HepG2 (cell line): ENCODE measurements around the gene ITPR1. TPM values are rescaled to one million over a fixed set of nuclear protein-coding genes. Genes with fewer than 3 reads are reported as not detected.
A peak's percentile ranks its signal among the peaks of the same experiment; 100 is the strongest.

Experiments
- AKNA ChIP-seq: sonication (generic); formaldehyde crosslinking; IDR thresholded peaks from 2 replicates; pipeline ENCODE4 v1.4.0; 2020; ENCODE audit warnings: missing genetic modification reagents, borderline replicate concordance
- HNF1B ChIP-seq: sonication (generic); formaldehyde crosslinking; IDR thresholded peaks from 2 replicates; pipeline ENCODE4 v1.5.1; 2020; ENCODE audit warnings: mild to moderate bottlenecking, moderate library complexity, missing genetic modification reagents
- JARID2 ChIP-seq: sonication (generic); formaldehyde crosslinking; IDR thresholded peaks from 2 replicates; pipeline ENCODE4 v1.8.1; 2023; ENCODE audit warnings: missing genetic modification reagents, inconsistent platforms; ENCODE audit not compliant: insufficient replicate concordance
- JDP2 ChIP-seq: sonication (generic); formaldehyde crosslinking; IDR thresholded peaks from 2 replicates; pipeline ENCODE4 v1.8.1; 2022; ENCODE audit warnings: missing genetic modification reagents, borderline replicate concordance
- MIXL1 ChIP-seq: IDR thresholded peaks from 2 replicates; pipeline ENCODE4 v1.6.1; 2016
- NKX3-1 ChIP-seq: sonication (generic); formaldehyde crosslinking; IDR thresholded peaks from 2 replicates; pipeline ENCODE4 v1.5.0; 2020; ENCODE audit warnings: missing genetic modification reagents
- ZBTB4 ChIP-seq: sonication (generic); formaldehyde crosslinking; IDR thresholded peaks from 2 replicates; pipeline ENCODE4 v1.4.0; 2020; ENCODE audit warnings: missing genetic modification reagents, mild to moderate bottlenecking, borderline replicate concordance
- ZBTB44 ChIP-seq: sonication (generic); formaldehyde crosslinking; IDR thresholded peaks from 2 replicates; pipeline ENCODE4 v1.4.0; 2020; ENCODE audit warnings: missing genetic modification reagents
- ZFP41 ChIP-seq: sonication (generic); formaldehyde crosslinking; IDR thresholded peaks from 2 replicates; pipeline ENCODE4 v1.4.0; 2020; ENCODE audit warnings: mild to moderate bottlenecking, missing genetic modification reagents, borderline replicate concordance
- ZNF292 ChIP-seq: sonication (generic); formaldehyde crosslinking; IDR thresholded peaks from 2 replicates; pipeline ENCODE4 v1.8.1; 2022; ENCODE audit warnings: mild to moderate bottlenecking, low read depth, missing genetic modification reagents, borderline replicate concordance
- ZNF503 ChIP-seq: sonication (generic); formaldehyde crosslinking; IDR thresholded peaks from 2 replicates; pipeline ENCODE4 v1.4.0; 2020; ENCODE audit warnings: missing genetic modification reagents
- ZNF720 ChIP-seq: sonication (generic); formaldehyde crosslinking; IDR thresholded peaks from 2 replicates; pipeline ENCODE4 v1.4.0; 2020; ENCODE audit warnings: missing genetic modification reagents
- ZNF761 ChIP-seq: sonication (generic); formaldehyde crosslinking; conservative IDR thresholded peaks from 2 replicates; pipeline ENCODE4 v1.4.0; 2020; ENCODE audit warnings: mild to moderate bottlenecking, missing genetic modification reagents
- polyA plus RNA-seq, 8 experiments: library from polyadenylated mRNA; depleted of rRNA in 3 of 8; stranded (reverse) in 7 of 8; unstranded in 1 of 8; fragments of >200 nt; fragmentation: Illumina TruSeq in 4 of 8; extraction: Trizol in 4 of 8; gene quantifications; 2 replicates each; pipeline versions ENCODE4 v1.2.1 to v1.2.3, GENCODE V29; 2011 to 2016; ENCODE audit warnings: low read depth in 4 of 8, missing spikeins in 1 of 8, mixed read lengths in 1 of 8; ENCODE audit not compliant: insufficient read depth in 1 of 8
- total RNA-seq, 5 experiments: library from RNA; depleted of rRNA; stranded (reverse); fragments of >200 nt; fragmentation: Illumina TruSeq; extraction: Trizol; gene quantifications; 2 replicates each; pipeline ENCODE4 v1.2.3, GENCODE V29; 2016; ENCODE audit warnings: low read depth in 1 of 5

ITPR1 gene
- total and polyA plus RNA-seq, 2 of the 13 experiments (the other 11 are each of a cell fraction or from before 2014, with no cell fraction given), result 10.0 to 11.4 TPM

GRCh38 chr3:4752201-4753072, 259.3 kb downstream of the ITPR1 start (continued):
- TF ChIP-seq ZNF503 (no peak), JDP2 (no peak), ZNF720 (CRISPR knock-in tag) (no peak), ZFP41 (no peak), ZBTB44 (CRISPR knock-in tag) (no peak), ZBTB4 (CRISPR knock-in tag) (no peak), ZNF761 (CRISPR knock-in tag) (no peak), NKX3-1 (CRISPR knock-in tag) (no peak), MIXL1 (CRISPR knock-in tag) (peak; percentile 29; the same call in 1 of the 2 replicates), JARID2 (CRISPR knock-in tag) (peak; percentile 76), AKNA (no peak), HNF1B (CRISPR knock-in tag) (peak; percentile 87), ZNF292 (CRISPR knock-in tag) (peak; percentile 87; the same call in 1 of the 2 replicates)
